ENCODE results near the gene WNK2. TPM values are rescaled to one million over a fixed set of nuclear protein-coding genes. Genes with fewer than 3 reads are reported as not detected.

WNK2 gene
- total RNA-seq, 1 donor from 2014 or later, result 1.9 TPM

- DNase-seq (ENCODE audit: low read depth), result no peak
- no peak for TF ChIP-seq CTCF (IDR thresholded peaks at IDR 0.05; ENCODE audit: insufficient read depth, low read depth, low read length)
- FAIRE-seq, result no peak
- Mint-ChIP-seq H3K27me3 (ENCODE audit: low read depth, unreplicated experiment) (peaks cover 31% of the 10 kb centered on the region), H3K9me3 (ENCODE audit: unreplicated experiment) (no peaks in the 10 kb centered on the region), H3K27ac (ENCODE audit: unreplicated experiment) (no peak overlapping the region), H3K4me3 (ENCODE audit: unreplicated experiment) (no peak overlapping the region), H3K4me1 (ENCODE audit: low read depth, unreplicated experiment) (no peaks in the 10 kb centered on the region), H3K36me3 (ENCODE audit: low read depth, unreplicated experiment) (peaks cover under 1% of the 10 kb centered on the region)
- Histone ChIP-seq H3K27me3 (ENCODE audit: insufficient read depth, low read length) (no peaks in the 10 kb centered on the region), H3K4me1 (ENCODE audit: insufficient read depth, low read length) (no peaks in the 10 kb centered on the region), H3K27ac (ENCODE audit: low read depth, low read length) (no peak overlapping the region), H4K20me1 (ENCODE audit: insufficient read depth, low read length) (no peaks in the 10 kb centered on the region), H3K36me3 (ENCODE audit: insufficient read depth, low read length) (no peaks in the 10 kb centered on the region), H3K4me2 (ENCODE audit: low read length) (no peak overlapping the region), H3K79me2 (ENCODE audit: insufficient read depth, low read length) (no peaks in the 10 kb centered on the region), H2AFZ (ENCODE audit: low read depth, low read length) (no peak overlapping the region), H3K9me3 (ENCODE audit: insufficient read depth, low read depth, low read length) (no peaks in the 10 kb centered on the region), H3K9ac (ENCODE audit: low read length) (no peak overlapping the region), H3K4me3 (ENCODE audit: insufficient read depth, low read depth, low read length) (no peak overlapping the region)
These were observed 17.0 kb downstream of the WNK2 start for GRCh38 chr9:93200989-93201334.

- H3K9ac ChIP-seq (ENCODE audit: low read length), result no peak overlapping the region
- no peak overlapping the region for H2AFZ ChIP-seq (ENCODE audit: low read depth, low read length)
- peaks cover 31% of the 10 kb centered on the region for H3K27me3 Mint-ChIP-seq (ENCODE audit: low read depth, unreplicated experiment)
- no peak overlapping the region for H3K27ac Mint-ChIP-seq (ENCODE audit: unreplicated experiment)
- DNase-seq (ENCODE audit: low read depth), result no peak
- H3K36me3 ChIP-seq (ENCODE audit: insufficient read depth, low read length), result no peaks in the 10 kb centered on the region
- no peak for FAIRE-seq
- H3K79me2 ChIP-seq (ENCODE audit: insufficient read depth, low read length), result no peaks in the 10 kb centered on the region
- no peaks in the 10 kb centered on the region for H4K20me1 ChIP-seq (ENCODE audit: insufficient read depth, low read length)
- H3K27me3 ChIP-seq (ENCODE audit: insufficient read depth, low read length), result no peaks in the 10 kb centered on the region
- no peaks in the 10 kb centered on the region for H3K4me1 ChIP-seq (ENCODE audit: insufficient read depth, low read length)
- H3K27ac ChIP-seq (ENCODE audit: low read depth, low read length), result no peak overlapping the region
- H3K4me1 Mint-ChIP-seq (ENCODE audit: low read depth, unreplicated experiment), result no peaks in the 10 kb centered on the region
- TF ChIP-seq EZH2 (IDR thresholded peaks at IDR 0.05; ENCODE audit: insufficient read depth, low read length) (no peak), CTCF (IDR thresholded peaks at IDR 0.05; ENCODE audit: insufficient read depth, low read depth, low read length) (no peak)
- H3K4me3 ChIP-seq (ENCODE audit: insufficient read depth, low read depth, low read length), result no peak overlapping the region
- H3K36me3 Mint-ChIP-seq (ENCODE audit: low read depth, unreplicated experiment), result no peaks in the 10 kb centered on the region
- H3K9me3 Mint-ChIP-seq (ENCODE audit: unreplicated experiment), result no peaks in the 10 kb centered on the region
- H3K9me3 ChIP-seq (ENCODE audit: insufficient read depth, low read depth, low read length), result no peaks in the 10 kb centered on the region
- H3K4me3 Mint-ChIP-seq (ENCODE audit: unreplicated experiment), result no peak overlapping the region
- no peak overlapping the region for H3K4me2 ChIP-seq (ENCODE audit: low read length)
These were observed 19.2 kb downstream of the WNK2 start for GRCh38 chr9:93203026-93203717.

GRCh38 chr9:93203718-93204469 is 20.0 kb downstream of the WNK2 start:
- Mint-ChIP-seq H3K27me3 (ENCODE audit: low read depth, unreplicated experiment) (peaks cover 32% of the 10 kb centered on the region), H3K27ac (ENCODE audit: unreplicated experiment) (no peak overlapping the region), H3K4me3 (ENCODE audit: unreplicated experiment) (no peak overlapping the region), H3K9me3 (ENCODE audit: unreplicated experiment) (no peaks in the 10 kb centered on the region), H3K36me3 (ENCODE audit: low read depth, unreplicated experiment) (no peaks in the 10 kb centered on the region), H3K4me1 (ENCODE audit: low read depth, unreplicated experiment) (no peaks in the 10 kb centered on the region)
- Histone ChIP-seq H4K20me1 (ENCODE audit: insufficient read depth, low read length) (no peaks in the 10 kb centered on the region), H3K27me3 (ENCODE audit: insufficient read depth, low read length) (no peaks in the 10 kb centered on the region), H3K4me1 (ENCODE audit: insufficient read depth, low read length) (no peaks in the 10 kb centered on the region), H3K4me2 (ENCODE audit: low read length) (no peak overlapping the region), H2AFZ (ENCODE audit: low read depth, low read length) (no peak overlapping the region), H3K4me3 (ENCODE audit: insufficient read depth, low read depth, low read length) (no peak overlapping the region), H3K9me3 (ENCODE audit: insufficient read depth, low read depth, low read length) (no peaks in the 10 kb centered on the region), H3K27ac (ENCODE audit: low read depth, low read length) (no peak overlapping the region), H3K36me3 (ENCODE audit: insufficient read depth, low read length) (no peaks in the 10 kb centered on the region), H3K79me2 (ENCODE audit: insufficient read depth, low read length) (no peaks in the 10 kb centered on the region), H3K9ac (ENCODE audit: low read length) (no peak overlapping the region)
- no peak for FAIRE-seq
- no peak for TF ChIP-seq CTCF (IDR thresholded peaks at IDR 0.05; ENCODE audit: insufficient read depth, low read depth, low read length)
- TF ChIP-seq EZH2 (IDR thresholded peaks at IDR 0.05; ENCODE audit: insufficient read depth, low read length), result no peak
- DNase-seq (ENCODE audit: low read depth), result no peak
